Effector CD8-positive, alpha-beta T cell (primary cell): ENCODE data around the gene IGHMBP2.

Experiments
- DNase-seq: peaks from one replicate; lab custom pipeline; 2025; lab: John Stamatoyannopoulos, UW

Gene IGHMBP2

DNA sequence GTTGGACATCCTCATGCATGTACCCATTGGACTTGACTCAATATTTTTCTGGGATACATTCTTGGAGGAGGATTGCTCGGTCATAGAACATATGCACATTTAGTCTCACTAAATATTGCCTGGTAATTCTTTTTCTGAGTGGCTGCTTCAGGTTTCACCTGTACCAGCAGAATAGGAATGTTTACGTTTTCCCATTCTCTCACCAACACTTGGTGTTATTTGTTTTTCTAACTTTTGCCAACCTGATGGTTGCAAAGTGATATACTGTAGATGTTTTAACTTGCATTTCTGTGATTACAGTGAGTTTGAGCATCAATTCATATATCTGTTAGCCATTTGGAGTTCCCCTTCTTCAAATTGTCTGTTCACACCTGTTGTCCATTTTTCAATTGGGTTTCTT, 78.4 kb downstream of the IGHMBP2 start:
- no peak for DNase-seq

DNA sequence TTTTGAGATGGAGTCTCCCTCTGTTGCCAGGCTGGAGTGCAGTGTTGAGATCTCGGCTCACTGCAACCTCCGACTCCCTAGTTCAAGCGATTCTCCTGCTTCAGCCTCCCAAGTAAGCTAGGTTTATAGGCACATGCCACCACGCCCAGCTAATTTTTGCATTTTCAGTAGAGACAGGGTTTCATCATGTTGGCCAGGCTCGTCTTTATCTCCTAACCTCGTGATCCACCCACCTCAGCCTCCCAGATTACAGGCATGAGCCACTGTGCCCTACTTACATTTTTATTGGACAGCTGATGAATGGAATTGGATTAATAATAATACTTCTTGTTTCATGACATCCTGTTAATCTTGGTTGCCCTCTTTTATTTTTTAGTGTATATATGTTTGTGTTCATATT, 80.1 kb downstream of the IGHMBP2 start:
- DNase-seq, result no peak

DNA sequence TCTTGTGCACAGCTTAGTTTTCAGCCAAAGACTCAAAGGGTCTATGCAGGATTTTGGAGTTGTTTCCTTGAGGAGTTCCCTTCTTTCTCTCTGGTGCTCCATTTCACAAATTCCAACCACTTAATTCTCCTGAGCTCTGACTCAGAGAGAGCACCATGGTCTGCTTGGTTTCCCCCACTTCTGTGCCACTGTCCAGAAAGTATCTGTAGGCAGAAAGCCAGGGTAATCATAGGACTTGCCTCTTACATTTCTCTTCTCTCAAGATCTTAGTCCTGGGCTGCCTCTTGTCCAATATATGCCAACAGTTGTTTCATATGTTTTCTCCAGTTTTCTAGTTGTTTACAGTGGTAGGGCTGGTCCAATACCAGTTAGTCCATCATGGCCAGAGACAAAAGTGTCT, 83.5 kb downstream of the IGHMBP2 start:
- no peak for DNase-seq

DNA sequence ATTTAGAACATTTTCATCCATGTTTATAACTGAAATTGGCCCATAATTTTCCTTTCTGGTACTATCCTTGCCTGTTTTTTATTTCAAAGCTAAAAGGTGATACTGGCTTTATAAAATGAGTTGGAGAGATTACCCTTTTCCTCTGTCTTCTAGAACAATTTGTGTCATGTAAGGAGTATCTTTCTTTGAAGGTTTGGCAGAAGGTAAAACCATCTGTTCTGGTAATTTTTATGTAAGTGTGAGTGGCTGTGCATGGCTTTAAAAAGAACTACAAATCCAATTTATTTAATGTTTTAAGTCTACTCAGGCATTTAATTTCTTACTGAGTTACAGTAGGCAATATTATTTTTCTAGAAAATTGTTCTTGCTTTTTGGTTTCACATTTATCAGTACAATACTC, 84.8 kb downstream of the IGHMBP2 start:
- no peak for DNase-seq
